HG03280 (cell line): ENCODE results near the gene IL1RAPL2.
"Not testable (repeated sequence)": the region's sequence is repeated elsewhere in the genome, so short reads cannot be mapped to it uniquely, and the experiment has no call there.

Experiments
- ATAC-seq: cut with Tn5 transposase; IDR thresholded peaks from one replicate; pipeline ENCODE4 v1.9.1; 2021; ENCODE audit warnings: mild to moderate bottlenecking, moderate library complexity; ENCODE audit not compliant: unreplicated experiment

Gene IL1RAPL2

GRCh38 chrX:105753411-105753810 is 1187.4 kb downstream of the IL1RAPL2 start:
- no peak for ATAC-seq

- ATAC-seq, result no peak
Observed at GRCh38 chrX:105754286-105754964, 1188.4 kb downstream of the IL1RAPL2 start.

GRCh38 chrX:105755109-105755508 is 1189.1 kb downstream of the IL1RAPL2 start:
- no peak for ATAC-seq

- ATAC-seq, result no peak
Observed at GRCh38 chrX:105758754-105759153, 1192.8 kb downstream of the IL1RAPL2 start.

GRCh38 chrX:105759598-105759997 is 1193.6 kb downstream of the IL1RAPL2 start:
- no peak for ATAC-seq

GRCh38 chrX:105765691-105766090 is 1199.7 kb downstream of the IL1RAPL2 start:
- ATAC-seq, result no peak

- no peak for ATAC-seq
Observed at GRCh38 chrX:105773801-105774200, 1207.8 kb downstream of the IL1RAPL2 start.

- no peak for ATAC-seq
Observed at GRCh38 chrX:105775679-105776078, 1209.7 kb downstream of the IL1RAPL2 start.

- no peak for ATAC-seq
Observed at GRCh38 chrX:105781804-105782203, 1215.8 kb downstream of the IL1RAPL2 start.

- not testable (repeated sequence) for ATAC-seq
Observed at GRCh38 chrX:105796877-105797276, 1230.9 kb downstream of the IL1RAPL2 start.

- no peak for ATAC-seq
Observed at GRCh38 chrX:105803891-105804290, 1237.9 kb downstream of the IL1RAPL2 start.

- ATAC-seq, result not testable (repeated sequence)
Observed at GRCh38 chrX:105805655-105806054, 1239.7 kb downstream of the IL1RAPL2 start.

GRCh38 chrX:105816517-105816916 is 1250.5 kb downstream of the IL1RAPL2 start:
- ATAC-seq, result no peak
